Esophagus squamous epithelium (tissue), 5 donors: ENCODE data around the gene ASPRV1. TPM values are rescaled to one million over a fixed set of nuclear protein-coding genes. Genes with fewer than 3 reads are reported as not detected.
"Not testable (repeated sequence)": the region's sequence is repeated elsewhere in the genome, so short reads cannot be mapped to it uniquely, and the experiment has no call there.

ENCODE experiments used
- DNase-seq: peaks from one replicate; lab custom pipeline; 2025; lab: John Stamatoyannopoulos, UW
- H3K27ac ChIP-seq, 4 donors: fragments of 200-600 bp; sonication (generic); one replicate each; pipeline ENCODE4 v1.5.1; 2016 to 2019; ENCODE audit warnings: mild to moderate bottlenecking in 1 of 4
- H3K27me3 ChIP-seq, 4 donors: fragments of 200-600 bp; sonication (generic); 1 replicate in 3 of 4; 2 replicates in 1 of 4; pipeline versions ENCODE4 v1.5.1 to v1.6.0; 2017 to 2021; ENCODE audit warnings: antibody characterized with exemption in 1 of 4
- H3K36me3 ChIP-seq, 3 donors: fragments of 200-600 bp; sonication (generic); one replicate each; pipeline ENCODE4 v1.5.1; 2016 to 2019
- H3K4me1 ChIP-seq, 3 donors: fragments of 200-600 bp; sonication (generic); one replicate each; pipeline ENCODE4 v1.5.1; 2017 to 2019
- H3K4me3 ChIP-seq, 4 donors: fragments of 200-600 bp; sonication (generic); 1 replicate in 3 of 4; 2 replicates in 1 of 4; pipeline ENCODE4 v1.5.1; 2016 to 2019; ENCODE audit warnings: mild to moderate bottlenecking in 2 of 4, moderate library complexity in 1 of 4
- H3K9me3 ChIP-seq, 3 donors: fragments of 200-600 bp; sonication (generic); one replicate each; pipeline ENCODE4 v1.5.1; 2016 to 2019
- POLR2A ChIP-seq, 4 donors: fragments of 450-650 bp; IDR thresholded peaks; one replicate each; pipeline ENCODE4 v1.6.1; 2017; ENCODE audit warnings: antibody characterized with exemption in 4 of 4, mild to moderate bottlenecking in 4 of 4, moderate library complexity in 3 of 4
- WGBS, 2 donors: methylation state at CpG; one replicate each; pipeline ENCODE4 v1.1.5; 2018; 5-methylcytosine and 5-hydroxymethylcytosine counted together
- intact Hi-C: fragments of 100-400 bp; cut with DNase I; formaldehyde crosslinking; loops from one replicate; pipeline ENCODE4 v1.15.0; 2022
- total RNA-seq, 4 donors: library from RNA; depleted of rRNA; stranded (reverse); fragments of >200 nt; gene quantifications; one replicate each; pipeline ENCODE4 v1.1.0, GENCODE V29; 2016
- TF ChIP-seq, protein P1 (sequence below), 6 experiments: fragments of 450-650 bp in 4 of 6; fragments of 200-600 bp in 2 of 6; sonication (generic) in 2 of 6; IDR thresholded peaks; one replicate each; pipeline ENCODE4 v1.5.1; 2016 to 2019; ENCODE audit warnings: antibody characterized with exemption in 6 of 6, mild to moderate bottlenecking in 4 of 6, moderate library complexity in 4 of 6
- donor health status: DM: yes; HTN: yes; CAD: no.

The ASPRV1 gene
- total RNA-seq, 4 donors from 2014 or later, result 0.18 to 1.5 (median 0.34) TPM

- TF ChIP-seq, protein P1, sequence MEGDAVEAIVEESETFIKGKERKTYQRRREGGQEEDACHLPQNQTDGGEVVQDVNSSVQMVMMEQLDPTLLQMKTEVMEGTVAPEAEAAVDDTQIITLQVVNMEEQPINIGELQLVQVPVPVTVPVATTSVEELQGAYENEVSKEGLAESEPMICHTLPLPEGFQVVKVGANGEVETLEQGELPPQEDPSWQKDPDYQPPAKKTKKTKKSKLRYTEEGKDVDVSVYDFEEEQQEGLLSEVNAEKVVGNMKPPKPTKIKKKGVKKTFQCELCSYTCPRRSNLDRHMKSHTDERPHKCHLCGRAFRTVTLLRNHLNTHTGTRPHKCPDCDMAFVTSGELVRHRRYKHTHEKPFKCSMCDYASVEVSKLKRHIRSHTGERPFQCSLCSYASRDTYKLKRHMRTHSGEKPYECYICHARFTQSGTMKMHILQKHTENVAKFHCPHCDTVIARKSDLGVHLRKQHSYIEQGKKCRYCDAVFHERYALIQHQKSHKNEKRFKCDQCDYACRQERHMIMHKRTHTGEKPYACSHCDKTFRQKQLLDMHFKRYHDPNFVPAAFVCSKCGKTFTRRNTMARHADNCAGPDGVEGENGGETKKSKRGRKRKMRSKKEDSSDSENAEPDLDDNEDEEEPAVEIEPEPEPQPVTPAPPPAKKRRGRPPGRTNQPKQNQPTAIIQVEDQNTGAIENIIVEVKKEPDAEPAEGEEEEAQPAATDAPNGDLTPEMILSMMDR (IDR thresholded peaks at IDR 0.05), result no peak
- TF ChIP-seq POLR2A (IDR thresholded peaks at IDR 0.05), result no peak
- WGBS, 2 donors, result 85 to 88% methylated on average over 3 to 7 of the region's 11 CpGs
- Histone ChIP-seq H3K27ac (no peak overlapping the region), H3K36me3 (no peaks in the 10 kb centered on the region), H3K9me3 (no peaks in the 10 kb centered on the region), H3K27me3 (no peaks in the 10 kb centered on the region), H3K4me1 (no peaks in the 10 kb centered on the region), H3K4me3 (no peak overlapping the region)
- DNase-seq, result no peak
- intact Hi-C loops, result no loop called here
These were observed 6.4 kb downstream of the ASPRV1 start for GRCh38 chr2:69955029-69955428.

DNA sequence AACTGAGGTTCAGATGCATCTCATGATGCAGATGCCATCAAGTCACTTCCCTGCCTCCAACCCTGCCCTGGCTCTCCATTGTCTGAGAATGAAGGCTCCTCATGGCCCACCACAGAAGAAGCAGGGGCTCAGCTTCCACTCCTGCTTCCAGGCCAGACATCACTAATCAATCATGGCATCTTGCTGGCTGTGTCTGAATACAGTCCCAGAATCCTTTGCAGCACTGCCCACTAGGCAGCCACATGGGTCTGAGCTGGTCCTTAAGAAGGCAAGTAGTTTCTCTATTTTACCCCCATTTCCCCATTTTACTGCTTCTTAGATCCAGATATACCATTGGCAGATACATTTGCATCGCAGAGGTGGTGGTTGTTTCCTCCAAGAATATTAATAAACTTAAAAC lies 7.3 kb downstream of the ASPRV1 start:
- 88 to 89% methylated on average over 1 of the region's 1 CpG for WGBS, 2 donors
- Histone ChIP-seq H3K27me3 (no peaks in the 10 kb centered on the region), H3K36me3 (no peaks in the 10 kb centered on the region), H3K27ac (no peak overlapping the region), H3K9me3 (no peaks in the 10 kb centered on the region), H3K4me3 (no peak overlapping the region), H3K4me1 (no peaks in the 10 kb centered on the region)
- no peak for DNase-seq
- intact Hi-C loops, result no loop called here
- no peak for TF ChIP-seq POLR2A (IDR thresholded peaks at IDR 0.05)
- TF ChIP-seq, protein P1 (IDR thresholded peaks at IDR 0.05), result no peak

DNA sequence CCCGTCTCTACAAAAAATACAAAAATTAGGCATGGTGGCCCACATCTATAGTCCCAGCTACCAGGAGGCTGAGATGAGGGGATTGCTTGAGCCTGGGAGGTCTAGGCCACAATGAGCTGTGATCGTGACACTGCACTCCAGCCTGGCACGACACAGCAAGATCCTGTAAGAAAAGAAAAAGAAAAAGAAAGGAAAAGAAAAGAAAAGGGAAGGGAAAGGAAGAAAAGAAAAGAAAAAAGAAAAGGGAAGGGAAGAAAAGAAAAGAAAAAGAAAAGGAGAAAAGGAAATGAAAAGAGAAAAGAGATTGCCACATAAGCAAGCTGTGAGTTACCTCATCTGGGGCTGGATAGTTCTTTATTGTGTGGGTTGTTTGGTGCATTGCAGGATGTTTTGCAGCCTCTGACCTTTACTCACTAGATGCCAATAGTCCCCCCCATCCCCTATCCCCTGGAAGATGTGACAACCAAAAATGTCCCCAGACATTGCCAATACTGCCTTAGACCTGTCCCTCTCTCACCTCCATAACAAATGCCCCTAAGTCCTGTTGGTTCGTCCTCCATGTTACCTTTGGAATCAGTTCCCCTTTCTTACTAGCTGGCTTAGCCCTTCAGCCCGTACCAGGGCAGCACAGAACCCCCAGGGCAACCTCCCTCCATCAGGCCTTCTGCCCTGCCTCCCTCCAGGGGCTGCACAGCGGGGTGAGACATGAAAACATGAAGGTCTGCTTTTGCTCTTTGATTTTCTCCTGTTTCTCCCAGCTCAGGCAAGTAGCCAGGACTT lies 8.9 kb downstream of the ASPRV1 start:
- no peak overlapping the region for H3K27ac ChIP-seq
- H3K4me1 ChIP-seq, result peaks cover 0 to 6% (median 0%) of the 10 kb centered on the region in 3 donors
- no peaks in the 10 kb centered on the region for H3K9me3 ChIP-seq
- intact Hi-C loops, result no loop called here
- H3K36me3 ChIP-seq, result no peaks in the 10 kb centered on the region
- TF ChIP-seq, protein P1 (IDR thresholded peaks at IDR 0.05), result no peak
- TF ChIP-seq POLR2A (IDR thresholded peaks at IDR 0.05), result no peak
- no peak overlapping the region for H3K4me3 ChIP-seq
- H3K27me3 ChIP-seq, result peaks cover 0 to 7% (median 0%) of the 10 kb centered on the region in 4 donors
- no peak for DNase-seq
- 76 to 81% methylated on average over 4 to 6 of the region's 6 CpGs for WGBS, 2 donors

- intact Hi-C loops, H3K36me3 ChIP-seq, H3K9me3 ChIP-seq, H3K4me3 ChIP-seq, H3K27me3 ChIP-seq, DNase-seq, H3K27ac ChIP-seq: not testable (repeated sequence)
- WGBS, 2 donors, result 90% methylated on average over 3 of the region's 3 CpGs
- peaks cover 7 to 20% (median 11%) of the 10 kb centered on the region in 3 donors for H3K4me1 ChIP-seq
These were observed 10.8 kb downstream of the ASPRV1 start for GRCh38 chr2:69950671-69951070.

GRCh38 chr2:69950241-69950640 lies 11.2 kb downstream of the ASPRV1 start:
- whole genome bisulfite sequencing, 2 donors, result 66% methylated on average over 4 to 5 of the region's 5 CpGs

More at GRCh38 chr2:69950241-69950640, 11.2 kb downstream of the ASPRV1 start:
- no peak for DNase-seq
- Histone ChIP-seq H3K27me3 (peaks cover 0 to 7% (median 0%) of the 10 kb centered on the region in 4 donors), H3K9me3 (no peaks in the 10 kb centered on the region), H3K4me3 (no peak overlapping the region), H3K36me3 (no peaks in the 10 kb centered on the region), H3K27ac (no peak overlapping the region), H3K4me1 (peaks cover 7 to 25% (median 16%) of the 10 kb centered on the region in 3 donors)
- intact Hi-C loops, result no loop called here
- TF ChIP-seq, protein P1 (IDR thresholded peaks at IDR 0.05), result no peak
- no peak for TF ChIP-seq POLR2A (IDR thresholded peaks at IDR 0.05)
